Measurements from ENCODE around the gene CHMP4B.

The CHMP4B gene

DNA sequence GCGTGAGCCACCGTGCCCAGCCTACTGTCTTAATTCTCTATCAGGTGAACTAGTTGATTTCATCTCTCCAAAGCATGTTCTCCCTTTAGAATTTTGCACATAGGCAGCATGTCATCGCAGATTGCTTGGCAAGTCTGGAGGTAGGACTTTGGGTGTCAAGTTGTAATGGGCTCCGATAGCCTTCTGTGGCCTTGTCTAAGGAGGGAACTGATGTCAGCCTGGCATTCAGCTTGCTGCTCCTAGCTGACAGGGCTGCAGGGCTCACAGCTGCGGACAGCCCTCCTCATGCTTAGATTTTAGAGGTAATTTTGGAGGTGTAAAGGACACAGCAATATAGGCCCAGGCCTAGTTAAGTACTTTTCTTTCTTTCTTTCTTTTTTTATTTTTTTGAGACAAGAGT lies 11.3 kb downstream of the CHMP4B start:
- DNase-seq = no peak

DNA sequence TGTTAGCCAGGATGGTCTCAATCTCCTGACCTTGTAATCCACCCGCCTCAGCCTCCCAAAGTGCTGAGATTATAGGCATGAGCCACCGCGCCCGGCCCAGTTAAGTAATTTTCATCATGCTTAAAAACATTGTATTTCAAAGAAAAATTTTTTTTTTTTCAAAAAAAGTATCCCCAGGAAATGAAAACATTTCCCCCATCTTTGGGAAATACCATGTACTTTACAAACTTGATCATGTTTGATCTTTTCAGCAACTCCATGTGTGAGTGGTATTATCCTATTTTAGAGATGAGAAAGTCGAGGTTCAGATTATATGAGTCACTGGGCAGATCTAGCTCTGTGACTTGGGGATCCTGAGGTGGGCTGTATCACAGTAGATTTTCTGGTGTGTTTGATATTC lies 11.8 kb downstream of the CHMP4B start:
- DNase-seq = no peak

DNA sequence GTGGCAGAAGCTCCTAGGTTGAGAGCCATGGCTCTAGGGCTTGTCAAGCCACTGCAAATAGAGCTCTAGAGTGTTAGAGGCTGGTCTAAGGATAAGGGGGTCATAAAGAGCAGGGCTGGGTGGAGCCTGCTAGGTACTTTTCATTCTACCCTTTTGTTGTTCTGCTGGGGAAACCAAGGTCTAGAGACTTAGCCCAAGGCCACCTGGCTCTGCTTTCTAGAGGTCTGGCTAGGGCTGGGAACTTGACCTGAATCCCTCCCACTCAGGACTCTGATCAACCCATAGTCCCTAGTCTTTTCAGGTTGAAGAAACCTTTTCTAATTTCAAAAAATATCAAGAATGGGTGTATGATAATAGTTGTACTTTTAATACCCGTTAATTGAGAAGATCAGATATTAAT lies 13.7 kb downstream of the CHMP4B start:
- no peak for DNase-seq

DNA sequence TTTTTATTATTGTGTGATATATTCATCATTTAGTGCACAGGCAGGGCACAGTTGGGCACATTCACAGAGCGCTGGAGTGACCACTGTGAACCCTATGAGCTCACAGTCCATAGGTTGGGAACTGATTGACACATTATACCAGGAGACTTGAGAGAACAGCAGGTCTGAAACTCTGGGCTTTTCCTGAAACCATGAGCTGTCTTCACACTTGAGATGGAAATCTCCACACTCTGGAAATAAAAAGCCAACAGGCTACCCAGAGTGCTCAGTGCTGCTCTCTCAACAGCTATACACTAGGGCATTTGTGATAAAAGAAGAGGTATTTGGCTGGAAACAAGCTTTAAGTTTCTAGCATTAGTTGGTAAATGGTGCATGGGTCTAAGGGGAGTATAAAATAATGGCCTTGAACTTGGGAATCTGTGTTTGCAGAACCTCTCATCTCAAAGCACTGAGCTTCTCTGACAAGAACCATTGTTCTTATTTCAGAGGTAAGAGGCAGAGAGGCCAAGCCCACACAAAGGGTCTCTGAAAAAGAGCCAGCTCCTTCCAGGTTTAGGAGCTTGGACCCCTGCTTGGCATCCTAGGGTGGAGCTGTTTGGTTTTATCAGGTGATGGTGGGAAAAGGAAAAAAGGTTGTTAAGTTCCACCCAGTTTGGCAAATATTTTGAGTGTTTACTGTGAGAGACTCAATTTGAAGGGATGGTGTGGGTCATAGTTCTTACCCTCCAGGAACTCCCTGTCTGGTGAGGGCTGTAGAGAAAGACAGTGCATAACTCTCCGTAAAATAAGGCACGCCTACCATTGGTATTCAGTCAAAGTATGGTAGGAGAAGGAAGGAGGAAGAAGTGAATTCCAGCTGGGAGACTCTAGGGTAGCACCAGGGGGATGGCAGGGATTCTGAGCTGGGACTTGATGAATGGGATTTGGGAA lies 14.5 kb downstream of the CHMP4B start:
- DNase-seq = no peak

DNA sequence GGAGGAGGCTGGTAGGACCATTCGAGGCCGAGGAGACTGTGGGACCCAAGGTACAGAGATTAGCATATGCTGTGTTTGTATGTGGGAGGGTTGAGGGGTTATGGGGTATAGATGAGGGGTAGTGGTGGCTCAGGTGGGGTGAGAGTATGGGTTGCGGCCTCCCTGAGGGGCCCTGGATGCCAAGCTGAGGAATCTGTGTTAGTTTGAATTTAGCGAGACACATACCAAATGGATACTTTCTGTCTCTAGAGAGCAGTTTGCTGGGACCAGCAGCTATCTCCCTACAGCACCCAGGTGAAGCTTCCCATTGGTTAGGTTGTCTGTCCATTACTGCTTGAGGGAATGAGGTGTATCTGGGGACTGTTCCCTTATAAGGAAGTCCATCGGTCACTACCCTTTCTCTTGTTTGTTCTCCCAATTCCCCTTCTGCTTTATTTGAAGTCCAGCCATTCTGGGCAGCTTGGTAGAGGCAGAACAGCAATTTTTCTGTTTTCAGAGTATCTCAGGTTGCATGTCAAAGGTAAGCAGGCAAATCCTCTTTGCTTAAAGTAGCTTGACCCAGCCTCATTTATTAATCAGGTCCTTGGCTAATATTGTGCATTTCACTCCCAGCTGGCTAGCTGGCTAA lies 15.2 kb downstream of the CHMP4B start:
- no peak for DNase-seq

DNA sequence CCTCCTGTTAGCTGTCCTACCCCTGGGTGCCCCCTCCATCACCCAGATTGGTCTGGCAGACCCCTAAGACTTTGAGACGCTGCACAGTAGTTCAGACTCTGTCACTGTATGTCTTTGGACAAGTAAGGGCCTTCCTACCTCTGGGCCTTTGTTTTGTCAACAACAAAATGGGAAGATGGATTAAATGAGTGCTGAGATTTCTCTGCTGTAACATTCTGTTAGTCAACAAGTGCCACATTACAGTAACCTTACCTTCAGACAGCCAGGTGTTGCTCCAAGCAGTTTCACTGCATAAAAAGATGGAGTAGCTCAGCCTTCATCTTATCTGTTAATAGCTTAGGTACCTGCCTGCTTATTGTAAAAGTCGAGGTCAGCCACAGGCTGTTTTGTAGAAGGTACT lies 16.0 kb downstream of the CHMP4B start:
- no peak for DNase-seq

DNA sequence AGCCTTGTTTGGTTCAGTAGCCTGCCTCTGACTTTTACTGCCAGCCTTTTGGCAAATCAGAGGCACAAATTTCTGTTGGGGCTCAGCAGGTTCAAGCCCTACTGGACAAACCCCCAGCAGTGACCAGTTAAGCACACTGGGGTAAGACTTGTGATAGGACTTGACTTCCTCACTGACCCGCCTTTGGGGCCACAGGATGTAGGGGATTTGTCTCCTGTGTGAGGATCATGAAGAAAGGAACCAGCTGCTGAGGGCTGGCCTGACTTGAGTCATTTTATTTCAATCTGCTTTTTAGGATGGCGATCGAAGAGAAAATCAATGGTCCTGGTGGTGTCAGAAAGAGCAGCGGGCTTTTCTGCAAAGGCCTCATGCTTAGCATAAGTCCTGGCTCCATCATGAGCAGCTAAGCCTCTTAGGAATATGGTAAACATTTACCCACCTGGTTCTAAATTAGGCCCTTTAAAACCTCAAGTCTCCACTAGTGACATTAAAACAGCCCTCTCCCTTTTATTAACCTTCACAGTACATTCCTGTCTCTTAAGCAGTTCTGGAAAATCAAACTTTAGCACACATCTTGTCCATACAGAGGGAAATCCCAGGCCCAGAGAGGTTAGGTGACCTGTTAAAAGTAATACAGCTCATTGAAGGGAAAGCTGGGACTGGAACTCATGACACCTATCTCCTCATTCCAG lies 16.6 kb downstream of the CHMP4B start:
- DNase-seq = no peak

DNA sequence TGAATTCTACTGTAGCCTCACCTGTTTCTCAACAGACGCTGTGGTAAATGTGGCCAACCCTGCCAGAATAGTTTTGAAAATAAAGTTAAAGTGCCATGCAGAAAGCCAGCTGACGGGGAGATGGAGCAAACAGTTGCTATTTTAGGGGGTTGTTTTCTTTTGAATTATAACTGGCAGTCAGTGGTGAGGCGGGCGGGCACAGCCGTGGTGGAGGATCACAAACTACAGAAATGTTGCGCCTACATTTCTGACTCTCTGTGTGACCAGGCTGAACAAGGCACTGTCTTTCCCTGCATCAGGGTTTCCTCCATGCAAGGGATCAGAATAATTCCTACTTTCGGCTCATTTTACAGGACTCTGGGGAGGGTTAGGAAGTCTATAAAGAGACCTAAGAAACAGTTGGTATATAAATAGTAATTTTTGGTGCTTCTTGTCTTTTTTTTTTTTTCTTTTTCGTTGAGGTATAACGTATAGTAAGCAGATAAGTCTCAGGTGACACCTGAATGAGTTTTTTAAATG lies 17.2 kb downstream of the CHMP4B start:
- DNase-seq = no peak

DNA sequence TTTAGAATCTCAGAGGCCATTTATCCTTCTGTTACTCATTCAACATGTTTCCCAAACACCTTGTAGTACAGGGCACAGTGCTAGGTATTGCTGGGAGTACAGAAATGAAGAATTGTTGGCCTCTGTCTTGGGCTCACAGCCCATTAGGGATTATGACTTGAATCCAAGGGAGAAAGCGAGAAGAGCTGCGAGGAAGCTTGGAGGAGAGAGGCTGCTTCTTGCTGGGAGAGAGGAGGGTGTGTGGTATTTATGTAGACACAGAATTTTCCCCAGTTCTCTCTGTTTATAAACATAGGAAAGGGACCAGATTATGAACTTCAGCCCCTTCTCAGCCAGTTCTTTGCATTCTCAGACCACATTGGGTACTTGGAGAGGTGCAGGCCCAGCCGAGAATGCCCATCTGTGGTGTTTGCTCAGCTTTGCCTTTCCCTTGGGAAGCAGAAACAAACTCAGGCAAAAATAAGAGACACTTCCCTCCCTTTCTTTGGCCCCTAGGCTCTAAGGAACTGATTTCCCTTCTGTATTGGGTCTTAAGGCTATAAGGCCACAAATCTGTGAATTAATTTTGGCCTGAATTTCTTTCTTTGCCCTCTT lies 17.9 kb downstream of the CHMP4B start:
- DNase-seq = no peak

DNA sequence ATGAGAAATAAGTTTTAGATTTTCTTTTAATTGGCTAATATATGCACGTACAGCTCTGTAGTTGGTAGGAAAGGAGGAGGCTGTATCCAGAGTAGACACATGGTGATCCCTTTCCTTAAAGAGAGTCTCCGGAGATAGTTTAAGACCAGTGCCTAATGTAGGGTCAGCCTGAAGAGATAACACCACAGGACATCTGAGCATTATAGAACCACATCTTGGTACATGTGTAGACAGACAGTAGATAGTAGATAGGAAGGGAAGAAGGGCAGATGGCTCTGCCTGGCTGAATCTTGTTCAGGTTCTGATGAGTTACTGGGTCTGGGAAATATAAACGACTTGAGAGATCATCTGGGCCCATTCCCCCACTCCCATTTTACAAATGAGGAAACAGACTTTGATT lies 18.5 kb downstream of the CHMP4B start:
- DNase-seq = no peak

DNA sequence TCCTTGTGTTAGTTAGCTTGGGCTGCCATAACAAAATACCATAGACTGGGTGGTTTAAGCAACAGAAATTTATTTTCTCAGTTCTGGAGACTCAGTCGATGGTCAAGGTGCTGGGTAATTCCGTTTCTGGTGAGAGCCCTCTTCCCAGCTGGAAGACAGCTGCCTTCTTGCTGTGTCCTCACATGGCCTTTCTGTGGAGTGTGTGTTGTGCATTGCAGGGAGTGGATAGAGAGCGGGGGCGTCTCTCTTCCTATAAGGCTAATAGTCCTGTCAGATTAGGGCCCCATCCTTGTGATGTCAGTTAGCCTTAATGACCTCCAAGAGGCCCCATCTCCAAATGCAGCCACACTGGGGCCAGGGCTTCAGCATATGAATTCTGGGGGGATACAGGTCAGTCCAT lies 19.2 kb downstream of the CHMP4B start:
- no peak for DNase-seq

DNA sequence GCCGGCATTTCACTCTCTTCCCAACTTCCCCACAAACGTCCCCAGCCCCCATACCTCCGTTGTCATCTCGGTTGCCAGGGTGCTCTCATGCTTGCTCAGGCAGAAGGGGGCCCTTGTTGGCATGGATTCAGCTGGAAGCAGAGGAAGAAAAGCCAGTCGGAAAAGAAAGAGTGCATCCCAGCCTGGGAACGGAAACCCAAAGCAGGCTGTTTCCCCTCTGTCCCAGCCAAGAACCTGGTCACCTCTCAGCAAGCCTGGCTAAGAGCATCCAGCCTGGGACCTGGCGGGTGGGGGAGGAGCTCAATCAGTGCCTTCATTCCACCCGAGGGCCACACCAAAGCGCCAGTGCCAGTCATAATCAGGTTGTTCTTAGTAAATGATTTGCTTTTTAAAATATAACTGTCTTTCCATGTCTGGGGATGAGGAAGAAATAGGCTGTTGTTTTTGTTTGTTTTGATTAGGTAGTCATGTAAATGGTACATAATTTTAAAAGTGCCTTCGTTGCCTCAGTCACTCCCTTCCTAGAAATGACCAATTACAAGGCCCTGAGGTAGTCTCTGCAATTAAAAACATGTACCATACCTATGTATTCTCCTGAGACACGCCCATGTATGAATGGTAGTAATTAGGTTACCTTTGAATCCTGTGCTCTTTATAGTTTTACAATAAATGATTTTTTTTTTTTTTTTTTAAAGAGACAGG lies 21.1 kb downstream of the CHMP4B start:
- DNase-seq = no peak

DNA sequence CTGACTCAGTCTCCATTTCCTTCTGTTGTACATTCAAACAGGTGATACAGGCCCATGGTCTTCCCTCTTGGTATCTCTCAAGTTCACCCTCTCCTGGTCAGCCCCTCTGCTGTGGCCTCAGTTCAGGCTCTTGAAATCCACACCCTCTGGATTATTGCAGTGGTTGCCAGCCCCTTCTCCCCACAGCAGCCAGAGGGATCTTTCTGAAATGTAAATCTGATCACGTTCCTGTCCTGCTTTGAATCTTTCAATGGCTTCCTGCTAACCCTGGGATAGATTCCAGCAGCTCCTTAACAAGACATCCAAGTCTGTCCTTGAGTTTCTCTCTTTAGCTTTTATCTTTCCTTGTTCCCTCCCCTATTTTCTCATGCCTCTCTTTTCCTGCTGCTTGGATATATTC lies 22.2 kb downstream of the CHMP4B start:
- no peak for DNase-seq

DNA sequence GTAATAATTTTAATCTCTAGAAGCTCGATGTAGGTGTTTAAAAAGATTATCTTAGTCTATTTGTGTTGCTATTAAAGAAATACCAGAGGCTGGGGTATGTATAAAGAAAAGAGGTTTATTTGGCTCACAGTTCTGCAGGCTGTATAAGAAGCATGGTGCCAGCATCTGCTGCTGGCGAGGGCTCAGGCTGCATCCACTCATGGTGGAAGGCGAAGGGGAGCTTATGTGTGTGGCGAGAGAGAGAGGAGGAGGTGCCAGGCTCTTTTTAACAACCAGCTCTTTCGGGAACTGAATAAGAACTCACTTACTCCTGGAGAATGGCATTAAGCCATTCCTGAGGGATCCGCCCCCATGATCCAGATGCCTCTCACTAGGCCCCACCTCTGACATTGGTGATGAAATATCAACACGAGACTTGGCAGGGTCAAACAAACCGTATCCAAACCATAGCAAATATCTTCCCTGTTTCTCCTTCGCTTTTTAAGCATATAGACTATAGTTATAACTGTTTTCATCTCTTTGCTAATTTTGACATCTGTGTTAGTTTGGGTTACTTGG lies 24.5 kb downstream of the CHMP4B start:
- DNase-seq = no peak

DNA sequence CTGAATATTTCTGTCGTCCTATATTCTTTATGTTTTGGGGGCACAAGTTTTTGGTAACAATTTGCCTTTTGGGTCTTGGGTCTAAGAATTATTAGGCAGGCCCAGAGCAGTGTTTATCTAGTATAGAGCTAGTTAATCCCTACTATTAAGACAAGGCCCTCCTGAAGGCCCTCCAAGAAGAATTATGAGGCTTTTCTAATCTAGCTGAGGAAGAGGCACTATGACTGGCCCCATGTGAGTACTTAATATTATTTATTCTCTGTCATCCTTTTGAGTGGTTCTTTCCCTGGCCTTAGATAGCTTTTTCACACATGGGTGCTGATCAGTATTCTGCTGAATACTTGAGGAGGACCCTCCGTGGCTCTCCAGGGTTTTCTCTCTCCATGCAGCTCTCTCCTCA lies 25.1 kb downstream of the CHMP4B start:
- no peak for DNase-seq

DNA sequence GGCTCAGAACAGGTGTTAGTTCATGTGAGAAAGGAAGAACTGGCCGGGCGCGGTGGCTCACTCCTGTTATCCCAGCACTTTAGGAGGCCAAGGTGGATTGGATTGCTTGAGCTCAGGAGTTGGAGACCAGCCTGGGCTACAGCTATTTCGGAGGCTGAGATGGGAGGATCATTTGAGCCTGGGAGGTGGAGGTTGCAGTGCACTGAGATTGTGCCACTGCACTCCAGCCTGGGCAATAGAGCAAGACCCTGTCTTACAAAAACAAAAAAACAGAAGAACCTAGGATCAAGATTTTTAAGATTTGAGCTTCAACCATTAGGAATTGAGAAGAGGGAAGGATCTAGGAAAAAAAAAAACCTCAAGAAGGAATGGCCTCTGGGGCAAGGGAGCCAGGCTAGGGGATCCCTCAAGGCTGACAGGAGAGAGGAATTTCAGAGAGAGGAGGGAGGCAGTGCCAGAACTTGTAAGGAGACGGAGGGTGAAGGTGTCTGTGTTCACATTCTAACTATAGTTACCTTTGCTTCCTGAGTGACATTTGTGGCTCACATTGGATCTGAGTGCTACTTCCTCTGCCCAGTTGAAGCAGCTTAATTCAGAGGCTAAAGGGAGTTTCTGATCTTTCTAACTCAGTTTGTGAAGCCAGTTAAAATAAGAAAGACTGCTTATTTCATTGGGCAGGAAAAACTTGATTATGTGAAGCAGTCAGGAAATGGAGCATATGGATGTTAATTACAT lies 26.1 kb downstream of the CHMP4B start:
- no peak for DNase-seq

DNA sequence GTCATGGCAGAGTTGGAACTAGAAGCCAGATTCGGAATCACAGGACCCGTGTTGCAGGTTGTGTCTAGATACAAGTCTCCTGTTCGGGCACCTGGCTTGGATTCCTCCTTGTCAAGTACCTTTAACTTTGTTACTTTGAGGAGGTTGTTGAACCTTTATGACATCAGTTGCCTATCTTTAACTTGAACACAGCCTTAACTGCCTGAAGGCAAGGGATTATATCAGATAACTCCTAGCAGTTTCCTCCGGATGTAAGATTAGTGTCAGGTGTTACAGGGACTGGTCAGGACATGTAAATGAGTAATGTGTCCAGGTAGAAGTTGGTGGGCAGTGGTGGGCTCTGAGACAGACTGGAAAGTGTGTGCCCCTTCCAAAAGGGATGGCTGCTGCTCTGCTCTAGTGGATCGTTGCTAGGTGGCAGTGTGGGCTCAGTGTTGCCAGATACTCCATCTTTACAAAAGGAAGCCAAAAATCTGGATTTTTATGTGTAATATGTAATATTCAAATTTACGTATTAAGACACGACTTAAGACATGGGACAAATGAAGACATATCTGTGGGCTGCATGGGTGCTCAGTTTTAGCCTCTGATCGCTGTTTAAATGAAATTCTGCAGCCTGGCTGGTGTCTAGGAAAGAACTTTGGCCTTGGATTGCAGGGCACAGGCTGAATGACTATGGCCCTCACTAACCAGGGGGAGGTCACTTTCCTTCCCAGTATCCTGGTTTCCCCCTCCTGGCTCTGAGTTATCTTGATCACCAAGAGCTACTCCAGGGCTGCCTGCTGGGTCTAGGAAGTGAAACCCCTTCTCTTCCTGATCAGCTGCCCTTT lies 27.1 kb downstream of the CHMP4B start:
- DNase-seq = no peak

DNA sequence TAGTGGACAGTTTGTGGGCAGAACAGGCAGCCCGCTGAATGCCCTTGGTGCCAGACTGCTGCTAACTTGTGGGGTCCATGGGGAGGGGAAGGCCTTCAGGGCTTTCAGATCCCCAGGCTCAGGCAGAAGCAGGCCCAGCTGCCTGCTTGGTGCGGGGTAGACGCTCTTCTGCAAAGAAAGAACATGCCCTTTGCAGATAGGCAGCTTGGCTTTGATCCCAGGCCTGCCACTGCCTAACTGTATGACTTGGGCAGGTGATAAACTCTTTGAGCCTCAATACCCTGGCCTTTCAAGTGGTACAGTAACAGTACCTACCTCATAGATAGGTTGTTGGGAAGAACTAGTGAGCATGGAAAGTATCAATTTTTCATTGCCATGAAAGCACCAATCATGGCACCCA lies 28.4 kb downstream of the CHMP4B start:
- DNase-seq = no peak

DNA sequence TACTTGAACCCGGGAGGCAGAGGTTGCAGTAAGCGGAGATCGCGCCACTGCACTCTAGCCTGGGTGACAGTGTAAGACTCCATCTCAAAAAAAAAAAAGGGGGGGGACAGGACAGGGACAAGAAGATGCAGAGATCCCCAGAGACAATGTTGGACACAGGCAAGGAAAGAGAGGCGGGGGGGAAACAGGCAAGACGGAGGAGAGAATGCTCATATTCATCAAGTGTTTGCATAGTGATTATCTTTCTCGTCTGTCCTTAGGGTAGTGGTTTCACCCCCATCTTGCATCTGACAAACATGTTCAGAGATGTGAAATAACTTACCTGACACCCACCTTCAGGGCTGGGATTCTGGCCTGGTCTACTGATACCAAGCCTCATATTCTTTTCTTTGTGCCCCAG lies 29.0 kb downstream of the CHMP4B start:
- DNase-seq = no peak

DNA sequence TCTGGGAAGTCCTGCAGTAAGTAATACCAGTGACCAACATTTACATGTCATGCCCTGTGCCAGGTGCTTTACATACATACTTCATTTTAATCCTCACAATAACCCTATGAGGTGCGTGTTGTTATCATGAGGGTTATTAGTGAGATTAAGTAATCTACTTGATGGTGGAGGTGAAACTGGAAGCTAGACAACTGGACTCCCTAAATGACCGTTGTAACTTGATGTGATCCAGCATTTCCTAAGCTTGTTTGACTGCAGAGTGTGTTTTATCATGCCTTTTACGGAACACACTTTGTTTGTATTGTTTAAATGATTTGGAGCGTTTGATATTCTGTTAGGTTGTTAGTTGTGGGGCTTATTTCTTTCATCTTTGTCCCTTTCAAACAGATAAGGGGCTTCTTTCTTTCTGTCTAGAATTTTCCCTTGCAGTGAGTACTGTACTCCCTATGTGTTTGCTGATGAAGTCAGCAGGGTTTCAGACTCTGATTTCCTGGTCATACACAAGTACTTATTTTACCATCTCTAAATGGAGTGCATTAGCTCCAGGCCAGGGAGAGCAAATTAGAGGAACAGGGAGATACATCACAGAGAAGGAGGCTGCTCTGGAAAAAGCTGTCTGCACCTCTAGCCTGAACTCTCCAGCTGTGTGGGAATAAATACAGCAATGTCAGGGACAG lies 29.7 kb downstream of the CHMP4B start:
- no peak for DNase-seq

All from NCI-H2107 (cell line).